GM23338 (cell line): Measurements from ENCODE around the gene VMO1. TPM values are rescaled to one million over a fixed set of nuclear protein-coding genes. Genes with fewer than 3 reads are reported as not detected.

Experiments
- ATAC-seq: fragments of 200-7000 bp; cut with Tn5 transposase; 3 replicates; pipeline ENCODE4 v1.9.1; 2020
- DNase-seq: peaks from one replicate; pipeline ENCODE4 v3.0.0-alpha.2; 2015; ENCODE audit warnings: low spot score
- H2AFZ ChIP-seq: fragments of 200-600 bp; sonication (generic); 2 replicates; pipeline ENCODE4 v1.8.0; 2016; ENCODE audit warnings: antibody characterized with exemption, mild to moderate bottlenecking, moderate library complexity
- H3F3A ChIP-seq: fragments of 200-600 bp; sonication (generic); replicated peaks from 2 replicates; pipeline ENCODE4 v1.8.0; 2017; ENCODE audit warnings: antibody characterized with exemption, mixed run types, low read depth
- H3K27ac ChIP-seq: fragments of 200-600 bp; sonication (generic); 2 replicates; pipeline ENCODE4 v1.6.1; 2016; ENCODE audit warnings: low read depth
- H3K27me3 ChIP-seq: fragments of 200-600 bp; sonication (generic); 2 replicates; pipeline ENCODE4 v1.8.0; 2016; ENCODE audit warnings: mild to moderate bottlenecking, mixed run types, moderate library complexity; ENCODE audit not compliant: insufficient read depth
- H3K36me3 ChIP-seq: fragments of 200-600 bp; sonication (generic); 2 replicates; pipeline ENCODE4 v1.8.0; 2016; ENCODE audit warnings: mild to moderate bottlenecking; ENCODE audit not compliant: insufficient read depth
- H3K4me1 ChIP-seq: fragments of 200-600 bp; sonication (generic); 2 replicates; pipeline ENCODE4 v1.8.0; 2016; ENCODE audit warnings: mild to moderate bottlenecking, moderate library complexity; ENCODE audit not compliant: insufficient read depth
- H3K4me2 ChIP-seq: fragments of 200-600 bp; sonication (generic); 2 replicates; pipeline ENCODE4 v1.7.1; 2017; ENCODE audit warnings: mixed run types
- H3K4me3 ChIP-seq: fragments of 200-600 bp; sonication (generic); 2 replicates; pipeline ENCODE4 v1.6.1; 2016; ENCODE audit warnings: mixed run types
- H3K79me2 ChIP-seq: fragments of 200-600 bp; sonication (generic); replicated peaks from 2 replicates; pipeline ENCODE4 v1.8.0; 2017; ENCODE audit warnings: mild to moderate bottlenecking; ENCODE audit not compliant: insufficient read depth
- H3K9me2 ChIP-seq: fragments of 200-600 bp; sonication (generic); 2 replicates; pipeline ENCODE4 v1.8.0; 2017; ENCODE audit not compliant: insufficient read depth
- H4K20me1 ChIP-seq: fragments of 200-600 bp; sonication (generic); replicated peaks from 2 replicates; pipeline ENCODE4 v1.8.0; 2017; ENCODE audit warnings: mild to moderate bottlenecking; ENCODE audit not compliant: insufficient read depth
- H3K27ac Mint-ChIP-seq: 2 replicates; pipeline ENCODE4 v1.8.0; 2020; ENCODE audit warnings: inconsistent platforms, mild to moderate bottlenecking, moderate library complexity, mixed read lengths
- H3K27me3 Mint-ChIP-seq: 3 replicates; pipeline ENCODE4 v1.8.0; 2022; ENCODE audit warnings: low read depth, mild to moderate bottlenecking, moderate library complexity, mixed read lengths, inconsistent platforms; ENCODE audit not compliant: insufficient read depth, poor library complexity
- H3K36me3 Mint-ChIP-seq: 3 replicates; pipeline ENCODE4 v1.8.0; 2021; ENCODE audit warnings: low read depth, mild to moderate bottlenecking, inconsistent platforms, moderate library complexity, mixed read lengths
- H3K4me1 Mint-ChIP-seq: 3 replicates; pipeline ENCODE4 v1.8.0; 2020; ENCODE audit warnings: mild to moderate bottlenecking, inconsistent platforms, mixed read lengths
- H3K4me3 Mint-ChIP-seq: 3 replicates; pipeline ENCODE4 v1.8.0; 2021; ENCODE audit warnings: moderate library complexity, mild to moderate bottlenecking, inconsistent platforms, mixed read lengths
- H3K9me3 Mint-ChIP-seq: 3 replicates; pipeline ENCODE4 v1.8.0; 2020; ENCODE audit warnings: moderate library complexity, mild to moderate bottlenecking, inconsistent platforms, mixed read lengths
- EZH2 ChIP-seq: fragments of 200-600 bp; sonication (generic); IDR thresholded peaks from one replicate; pipeline ENCODE4 v1.8.0; 2017; ENCODE audit warnings: antibody characterized with exemption, mild to moderate bottlenecking, low read depth; ENCODE audit not compliant: unreplicated experiment
- polyA plus RNA-seq: library from polyadenylated mRNA; unstranded; fragments of >200 nt; fragmentation: Nextera tagmentation; extraction: Ambion mirVana; gene quantifications from 2 replicates; pipeline ENCODE4 v1.2.1, GENCODE V29; 2016
- total RNA-seq: library from RNA; depleted of rRNA; stranded (reverse); fragments of >200 nt; shearing (Covaris generic); gene quantifications from 2 replicates; pipeline ENCODE4 v1.2.3, GENCODE V29; 2014
- TF ChIP-seq, protein P1 (sequence below): fragments of 250-450 bp; sonication (Bioruptor Pico); IDR thresholded peaks from 2 replicates; pipeline ENCODE4 v1.5.0; 2020; ENCODE audit warnings: mild to moderate bottlenecking, moderate library complexity

Gene VMO1
- total and polyA plus RNA-seq, 2 experiments from 2014 or later = 0.38 to 0.47 TPM

DNA sequence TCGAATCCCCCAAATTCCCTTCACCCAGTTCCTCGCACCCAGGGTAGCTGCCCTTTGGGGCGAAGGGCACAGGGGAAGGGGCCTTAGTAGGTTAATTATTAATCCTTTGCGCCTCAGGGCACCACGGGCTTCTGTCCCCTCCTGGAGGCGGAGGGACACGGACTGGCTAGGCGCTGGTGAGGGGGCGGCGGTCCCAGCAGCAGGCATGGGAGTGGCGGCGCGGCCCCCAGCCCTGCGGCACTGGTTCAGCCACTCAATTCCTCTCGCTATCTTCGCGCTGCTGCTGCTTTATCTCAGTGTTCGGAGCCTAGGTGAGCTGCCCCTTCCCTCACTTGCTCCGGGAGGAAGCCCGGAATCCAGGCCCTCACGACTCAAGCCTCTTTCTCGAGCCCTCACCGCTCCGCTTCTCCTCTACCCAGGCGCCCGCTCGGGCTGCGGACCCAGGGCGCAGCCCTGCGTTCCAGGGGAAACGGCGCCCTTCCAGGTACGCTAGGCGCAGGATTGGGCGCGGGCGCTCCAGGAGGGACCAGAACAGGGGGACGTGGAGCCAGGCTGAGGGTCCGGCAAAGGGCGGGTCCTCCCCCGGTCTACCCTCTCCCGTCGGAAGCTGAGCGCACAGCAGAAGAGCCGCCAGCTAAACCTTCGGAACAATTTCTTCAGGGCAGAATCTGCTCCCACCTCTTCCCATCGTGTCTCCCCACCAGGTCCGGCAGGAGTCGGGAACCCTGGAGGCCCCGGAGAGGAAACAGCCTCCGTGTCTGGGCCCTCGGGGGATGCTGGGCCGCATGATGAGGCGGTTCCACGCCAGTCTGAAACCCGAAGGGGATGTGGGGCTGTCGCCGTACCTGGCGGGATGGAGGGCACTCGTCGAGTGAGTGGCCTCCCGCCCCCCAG is 2.9 kb upstream of the VMO1 start, which contains the start of gene GLTPD2:
Gene GLTPD2 (plus strand): TSS at position 158 of the 894 bp plus-strand sequence. CDS start 48 bp downstream, at position 206.
- H3K4me1 ChIP-seq = peaks cover 30% of the 10 kb centered on the region
- no peaks in the 10 kb centered on the region; the same call in 2 of the 3 replicates for H3K9me3 Mint-ChIP-seq
- peak within 1 kb of the TSS; percentile 78 for H3K4me3 Mint-ChIP-seq
- H3K4me2 ChIP-seq = peak within 1 kb of the TSS; percentile 99
- peaks cover 5% of the 10 kb centered on the region; the same call in 1 of the 3 replicates for H3K36me3 Mint-ChIP-seq
- peaks cover 39% of the 10 kb centered on the region for H3K27me3 Mint-ChIP-seq
- ATAC-seq (peak; percentile 27), DNase-seq (peak; percentile 46)
- peak; percentile 24 for TF ChIP-seq EZH2
- TF ChIP-seq, protein P1, sequence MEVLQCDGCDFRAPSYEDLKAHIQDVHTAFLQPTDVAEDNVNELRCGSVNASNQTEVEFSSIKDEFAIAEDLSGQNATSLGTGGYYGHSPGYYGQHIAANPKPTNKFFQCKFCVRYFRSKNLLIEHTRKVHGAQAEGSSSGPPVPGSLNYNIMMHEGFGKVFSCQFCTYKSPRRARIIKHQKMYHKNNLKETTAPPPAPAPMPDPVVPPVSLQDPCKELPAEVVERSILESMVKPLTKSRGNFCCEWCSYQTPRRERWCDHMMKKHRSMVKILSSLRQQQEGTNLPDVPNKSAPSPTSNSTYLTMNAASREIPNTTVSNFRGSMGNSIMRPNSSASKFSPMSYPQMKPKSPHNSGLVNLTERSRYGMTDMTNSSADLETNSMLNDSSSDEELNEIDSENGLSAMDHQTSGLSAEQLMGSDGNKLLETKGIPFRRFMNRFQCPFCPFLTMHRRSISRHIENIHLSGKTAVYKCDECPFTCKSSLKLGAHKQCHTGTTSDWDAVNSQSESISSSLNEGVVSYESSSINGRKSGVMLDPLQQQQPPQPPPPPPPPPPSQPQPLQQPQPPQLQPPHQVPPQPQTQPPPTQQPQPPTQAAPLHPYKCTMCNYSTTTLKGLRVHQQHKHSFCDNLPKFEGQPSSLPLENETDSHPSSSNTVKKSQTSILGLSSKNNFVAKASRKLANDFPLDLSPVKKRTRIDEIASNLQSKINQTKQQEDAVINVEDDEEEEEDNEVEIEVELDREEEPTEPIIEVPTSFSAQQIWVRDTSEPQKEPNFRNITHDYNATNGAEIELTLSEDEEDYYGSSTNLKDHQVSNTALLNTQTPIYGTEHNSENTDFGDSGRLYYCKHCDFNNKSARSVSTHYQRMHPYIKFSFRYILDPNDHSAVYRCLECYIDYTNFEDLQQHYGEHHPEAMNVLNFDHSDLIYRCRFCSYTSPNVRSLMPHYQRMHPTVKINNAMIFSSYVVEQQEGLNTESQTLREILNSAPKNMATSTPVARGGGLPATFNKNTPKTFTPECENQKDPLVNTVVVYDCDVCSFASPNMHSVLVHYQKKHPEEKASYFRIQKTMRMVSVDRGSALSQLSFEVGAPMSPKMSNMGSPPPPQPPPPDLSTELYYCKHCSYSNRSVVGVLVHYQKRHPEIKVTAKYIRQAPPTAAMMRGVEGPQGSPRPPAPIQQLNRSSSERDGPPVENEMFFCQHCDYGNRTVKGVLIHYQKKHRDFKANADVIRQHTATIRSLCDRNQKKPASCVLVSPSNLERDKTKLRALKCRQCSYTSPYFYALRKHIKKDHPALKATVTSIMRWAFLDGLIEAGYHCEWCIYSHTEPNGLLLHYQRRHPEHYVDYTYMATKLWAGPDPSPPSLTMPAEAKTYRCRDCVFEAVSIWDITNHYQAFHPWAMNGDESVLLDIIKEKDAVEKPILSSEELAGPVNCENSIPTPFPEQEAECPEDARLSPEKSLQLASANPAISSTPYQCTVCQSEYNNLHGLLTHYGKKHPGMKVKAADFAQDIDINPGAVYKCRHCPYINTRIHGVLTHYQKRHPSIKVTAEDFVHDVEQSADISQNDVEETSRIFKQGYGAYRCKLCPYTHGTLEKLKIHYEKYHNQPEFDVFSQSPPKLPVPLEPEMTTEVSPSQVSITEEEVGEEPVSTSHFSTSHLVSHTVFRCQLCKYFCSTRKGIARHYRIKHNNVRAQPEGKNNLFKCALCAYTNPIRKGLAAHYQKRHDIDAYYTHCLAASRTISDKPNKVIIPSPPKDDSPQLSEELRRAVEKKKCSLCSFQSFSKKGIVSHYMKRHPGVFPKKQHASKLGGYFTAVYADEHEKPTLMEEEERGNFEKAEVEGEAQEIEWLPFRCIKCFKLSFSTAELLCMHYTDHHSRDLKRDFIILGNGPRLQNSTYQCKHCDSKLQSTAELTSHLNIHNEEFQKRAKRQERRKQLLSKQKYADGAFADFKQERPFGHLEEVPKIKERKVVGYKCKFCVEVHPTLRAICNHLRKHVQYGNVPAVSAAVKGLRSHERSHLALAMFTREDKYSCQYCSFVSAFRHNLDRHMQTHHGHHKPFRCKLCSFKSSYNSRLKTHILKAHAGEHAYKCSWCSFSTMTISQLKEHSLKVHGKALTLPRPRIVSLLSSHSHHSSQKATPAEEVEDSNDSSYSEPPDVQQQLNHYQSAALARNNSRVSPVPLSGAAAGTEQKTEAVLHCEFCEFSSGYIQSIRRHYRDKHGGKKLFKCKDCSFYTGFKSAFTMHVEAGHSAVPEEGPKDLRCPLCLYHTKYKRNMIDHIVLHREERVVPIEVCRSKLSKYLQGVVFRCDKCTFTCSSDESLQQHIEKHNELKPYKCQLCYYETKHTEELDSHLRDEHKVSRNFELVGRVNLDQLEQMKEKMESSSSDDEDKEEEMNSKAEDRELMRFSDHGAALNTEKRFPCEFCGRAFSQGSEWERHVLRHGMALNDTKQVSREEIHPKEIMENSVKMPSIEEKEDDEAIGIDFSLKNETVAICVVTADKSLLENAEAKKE (CRISPR knock-in tag) = no peak
- H3K9me2 ChIP-seq = no peaks in the 10 kb centered on the region
- no peak within 1 kb of the TSS for H3K27ac Mint-ChIP-seq
- peaks cover 42% of the 10 kb centered on the region for H3K27me3 ChIP-seq
- peak within 1 kb of the TSS; percentile 87 for H3K4me3 ChIP-seq
- H2AFZ ChIP-seq = peak within 1 kb of the TSS; percentile 88
- H3K36me3 ChIP-seq = no peaks in the 10 kb centered on the region
- peaks cover 23% of the 10 kb centered on the region for H3K4me1 Mint-ChIP-seq
- no peaks in the 10 kb centered on the region for H3K79me2 ChIP-seq
- peaks cover 19% of the 10 kb centered on the region; the same call in 1 of the 2 replicates for H3F3A ChIP-seq
- no peaks in the 10 kb centered on the region for H4K20me1 ChIP-seq
- no peak within 1 kb of the TSS for H3K27ac ChIP-seq
